ENCODE data around the gene ATF7.

- no peak for TF ChIP-seq REST (tag by site-specific recombination; IDR thresholded peaks at IDR 0.05)
- TF ChIP-seq ZBTB7A (tag by site-specific recombination; IDR thresholded peaks at IDR 0.05; ENCODE audit: low read depth) = no peak
- TF ChIP-seq ZNF768 (tag by site-specific recombination; IDR thresholded peaks at IDR 0.05) = no peak
- no peak for TF ChIP-seq ZNF701 (tag by site-specific recombination; IDR thresholded peaks at IDR 0.05)
- no peak for TF ChIP-seq CTCF (tag by site-specific recombination; IDR thresholded peaks at IDR 0.05)
- TF ChIP-seq ZNF626 (tag by site-specific recombination; IDR thresholded peaks at IDR 0.05) = no peak
- TF ChIP-seq YY1 (tag by site-specific recombination; IDR thresholded peaks at IDR 0.05) = no peak
- TF ChIP-seq ZNF239 (tag by site-specific recombination; IDR thresholded peaks at IDR 0.05) = no peak
- no peak for TF ChIP-seq ZNF398 (tag by site-specific recombination; IDR thresholded peaks at IDR 0.05)
- TF ChIP-seq BCL11A (tag by site-specific recombination; IDR thresholded peaks at IDR 0.05; ENCODE audit: low read depth) = no peak
- TF ChIP-seq ZNF23 (tag by site-specific recombination; IDR thresholded peaks at IDR 0.05; ENCODE audit: borderline replicate concordance) = no peak
- no peak for TF ChIP-seq HOXA7 (CRISPR knock-in tag; IDR thresholded peaks at IDR 0.05; ENCODE audit: borderline replicate concordance)
- no peak for TF ChIP-seq ZNF677 (tag by site-specific recombination; IDR thresholded peaks at IDR 0.05)
- no peak for TF ChIP-seq ZBTB44 (tag by site-specific recombination; IDR thresholded peaks at IDR 0.05)
These were observed 120.4 kb downstream of the ATF7 start for GRCh38 chr12:53505555-53506449.

Data from HEK293 (cell line).